GM10248 (cell line): ENCODE results near the gene C12orf57.
A peak's percentile ranks its signal among the peaks of the same experiment; 100 is the strongest.

Experiments
- CTCF ChIA-PET: fragments of 300-600 bp; sonication (Branson Sonifier 250); formaldehyde crosslinking; extraction: SDS; loops from one replicate; lab custom pipeline; 2021; ENCODE audit warnings: antibody characterized with exemption; lab: Yijun Ruan, JAX
- POLR2A ChIA-PET: fragments of 350-650 bp; sonication (Branson Sonifier 250); formaldehyde crosslinking; extraction: SDS; loops from one replicate; lab custom pipeline; 2020; ENCODE audit warnings: antibody characterized with exemption; lab: Yijun Ruan, JAX
- DNase-seq: peaks from one replicate; pipeline ENCODE4 v3.0.0; 2012; ENCODE audit errors: extremely low spot score
- CTCF ChIP-seq: IDR thresholded peaks from 2 replicates; pipeline ENCODE4 v1.5.1; 2012; ENCODE audit warnings: mild to moderate bottlenecking, low read depth; ENCODE audit errors: extremely low read depth, missing control alignments, control extremely low read depth

C12orf57 gene

DNA sequence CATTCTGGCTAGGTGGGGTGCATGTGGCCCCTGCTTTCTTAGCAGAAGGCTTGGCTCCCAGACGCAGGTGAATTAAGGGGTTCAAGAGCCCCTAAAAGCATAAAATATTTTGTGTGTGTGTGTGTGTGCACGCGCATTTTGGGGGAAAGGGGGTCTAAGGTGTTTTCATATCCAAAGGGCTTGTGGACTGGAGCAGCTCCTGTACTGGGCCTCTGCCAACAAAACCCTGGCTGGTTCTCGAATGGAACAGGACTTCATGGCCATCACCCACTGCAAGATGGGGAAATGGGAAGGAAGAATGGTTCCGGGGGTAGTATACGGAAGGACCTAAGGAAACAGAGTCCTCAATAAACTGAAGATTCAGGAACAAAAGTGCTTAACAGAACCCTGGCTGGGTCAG, 20.0 kb upstream of the C12orf57 start:
- DNase-seq, result no peak
- ChIA-PET CTCF (interaction anchor here (0.6 to 4.4 kb wide), 23 partner anchors 10 to 221 kb away, joined by 3 to 142 read pairs (median 6); partner anchors contain the start of genes C12orf57, C1RL, CDCA3 and ENO2), POLR2A (interaction anchor here (0.8 kb wide), 1 partner anchor 31 kb away, joined by 3 read pairs; no protein-coding TSS in a partner anchor)
- no peak for TF ChIP-seq CTCF

- TF ChIP-seq CTCF, result no peak
- ChIA-PET POLR2A (interaction anchor here (0.8 to 1.5 kb wide), 5 partner anchors 11 to 183 kb away, joined by 3 to 6 read pairs (median 4); partner anchors contain the start of genes C12orf57, RNU7-1 and TPI1), CTCF (interaction anchor here (0.8 to 4.4 kb wide), 25 partner anchors 11 to 220 kb away, joined by 3 to 142 read pairs (median 7); partner anchors contain the start of genes C12orf57, C1RL, ENO2 and LRRC23)
- DNase-seq, result no peak
Observed at GRCh38 chr12:6925239-6925539, 18.6 kb upstream of the C12orf57 start.

GRCh38 chr12:6925540-6926279, 18.1 kb upstream of the C12orf57 start:
- DNase-seq, result no peak
- CTCF ChIA-PET, result interaction anchor here (0.8 to 4.4 kb wide), 23 partner anchors 12 to 188 kb away, joined by 3 to 142 read pairs (median 8); partner anchors contain the start of genes C12orf57, C1RL, ENO2 and LRRC23

DNA sequence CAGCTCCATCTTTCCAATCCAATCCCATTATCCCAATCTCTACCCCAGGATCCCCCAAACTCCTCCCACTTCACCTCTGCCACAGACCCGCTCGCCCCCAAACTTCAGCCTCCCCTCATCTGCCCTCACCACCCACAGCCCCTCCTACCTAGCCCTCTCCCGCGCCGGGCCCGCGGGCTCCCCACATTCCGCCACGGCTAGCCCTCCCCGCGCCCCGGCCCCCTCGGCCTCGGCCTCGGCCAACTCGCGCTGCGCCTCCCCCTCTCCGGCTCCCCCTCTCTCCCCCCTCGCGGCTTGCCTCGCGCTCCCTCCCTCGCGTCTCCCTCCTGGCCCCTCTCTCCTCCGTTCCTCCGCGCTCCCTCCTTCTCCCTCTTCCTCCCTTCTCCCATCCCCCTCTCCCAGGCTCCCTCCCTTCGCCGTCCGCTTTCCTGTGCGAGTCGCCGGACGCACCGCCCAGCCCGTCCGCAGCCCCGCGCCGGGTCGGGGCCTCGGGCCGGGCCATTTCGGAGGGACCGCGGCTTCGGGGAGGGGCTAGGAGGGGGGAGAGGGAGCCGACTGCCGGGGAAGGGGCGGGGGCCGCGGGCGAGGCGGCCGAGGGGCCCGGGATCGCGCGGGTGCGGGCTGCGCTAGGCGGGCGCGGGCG, 16.3 kb upstream of the C12orf57 start, which contains the start of gene ATN1:
TSS of gene ATN1 (plus strand) at position 581 of the 643 bp plus-strand sequence. CDS start 6,043 bp downstream, outside the sequence.
- TF ChIP-seq CTCF, result no peak
- CTCF ChIA-PET, result interaction anchor here (1.5 to 4.4 kb wide), 7 partner anchors 11 to 186 kb away, joined by 4 to 142 read pairs (median 17); partner anchors contain the start of genes C12orf57, RNU7-1 and SPSB2
- peak; percentile 71 for DNase-seq
- POLR2A ChIA-PET, result interaction anchor here (1.2 kb wide), 1 partner anchor 16 kb away, joined by 5 read pairs; the partner anchor contains the start of genes C12orf57 and RNU7-1

More at GRCh38 chr12:6925540-6926279, 18.1 kb upstream of the C12orf57 start:
- TF ChIP-seq CTCF, result no peak
- POLR2A ChIA-PET, result interaction anchor here (0.8 to 1.5 kb wide), 5 partner anchors 10 to 183 kb away, joined by 3 to 6 read pairs (median 4); partner anchors contain the start of genes C12orf57, RNU7-1 and TPI1

DNA sequence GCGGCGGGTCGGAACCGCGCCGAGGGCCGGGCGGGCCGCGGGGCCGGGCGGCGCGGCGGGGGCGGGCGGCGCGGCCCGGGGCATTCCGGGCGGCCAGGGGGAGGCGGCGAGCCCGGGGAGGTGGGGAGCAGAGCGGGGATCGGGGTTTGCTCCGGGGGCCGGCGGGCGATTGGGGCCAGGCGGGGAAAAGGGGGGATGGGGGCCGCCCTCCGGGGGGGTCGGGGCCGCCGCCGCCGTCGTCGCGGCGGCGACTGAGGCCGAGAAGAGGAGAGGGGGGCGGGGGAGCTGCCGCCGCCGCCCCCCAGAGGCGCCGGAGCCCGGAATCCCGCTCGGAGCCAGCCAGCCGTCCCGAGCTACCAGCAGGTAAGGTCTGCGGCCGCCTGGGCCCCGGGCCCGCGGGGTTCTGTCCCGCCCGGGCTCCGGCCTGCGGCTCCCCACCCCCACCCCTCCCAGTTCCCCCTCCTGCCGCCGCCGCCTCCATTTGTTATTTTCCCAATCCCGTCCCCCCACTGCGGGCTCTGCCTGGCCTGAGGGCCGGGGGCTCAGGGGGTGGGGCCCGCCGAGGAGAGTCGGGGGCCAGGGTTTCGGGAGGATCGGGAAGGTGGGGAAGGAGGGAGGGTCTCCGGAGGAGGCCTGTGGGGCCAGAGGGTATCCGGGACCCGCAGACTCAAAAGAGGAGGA, 15.7 kb upstream of the C12orf57 start:
- TF ChIP-seq CTCF, result no peak
- ChIA-PET POLR2A (no interaction called here), CTCF (interaction anchor here (1.2 to 2.2 kb wide), 3 partner anchors 10 to 37 kb away, joined by 3 to 17 read pairs (median 4); no protein-coding TSS in a partner anchor)
- no peak for DNase-seq
